ENCODE data around the gene MCEE. TPM values are rescaled to one million over a fixed set of nuclear protein-coding genes. Genes with fewer than 3 reads are reported as not detected.
"Not testable (repeated sequence)": the region's sequence is repeated elsewhere in the genome, so short reads cannot be mapped to it uniquely, and the experiment has no call there.

MCEE gene
- total RNA-seq: 10 to 100 TPM; 11.6 to 27.9 (median 16.4) TPM
- polyA plus RNA-seq: 10 to 100 TPM; 18.9 to 38.0 TPM
- total RNA-seq: 4.0 reads per million, percentile 21 among the genes with 10 or more reads in this experiment

GRCh38 chr2:71130152-71130904 lies at the start of gene MCEE, which contains the start of gene MPHOSPH10:
Gene MCEE, minus strand, starts transcription at chr2:71130229. Its CDS starts 10 bp downstream, at chr2:71130219.
Gene MPHOSPH10, plus strand, starts transcription at chr2:71130634. Its CDS starts 32 bp downstream, at chr2:71130666.
- Histone ChIP-seq H3K4me3 (ENCODE audit: low read length) (peak within 1 kb of the TSS; percentile 74), H3K27ac (ENCODE audit: low read depth, low read length) (peak within 1 kb of the TSS; percentile 87), H3K9me3 (ENCODE audit: control insufficient read depth in 2 of 3, low read length in 3 of 3) (no peaks in the 10 kb centered on the region), H3K27me3 (ENCODE audit: control insufficient read depth in 2 of 2, insufficient read depth in 2 of 2, low read length in 2 of 2) (no peaks in the 10 kb centered on the region), H3K36me3 (ENCODE audit: control insufficient read depth in 2 of 3, insufficient read depth in 3 of 3, low read length in 3 of 3) (peaks cover 4 to 19% (median 13%) of the 10 kb centered on the region in 3 experiments), H3K4me1 (ENCODE audit: control insufficient read depth in 2 of 2, insufficient read depth in 2 of 2, low read length in 2 of 2) (peaks cover 21 to 22% of the 10 kb centered on the region in 2 donors)
- ATAC-seq: peak; percentile 95
- peak; percentile 81 to 91 (median 89) for DNase-seq
- H3K27ac Mint-ChIP-seq: peak within 1 kb of the TSS in 1 of 9 donors; percentile 45
- no peaks in the 10 kb centered on the region for H3K9me3 Mint-ChIP-seq
- H3K36me3 Mint-ChIP-seq: peaks cover 0 to 10% (median 6%) of the 10 kb centered on the region in 5 donors
- ChIA-PET CTCF (interaction anchor here (0.8 to 1.9 kb wide), 2 partner anchors 60 to 97 kb away, joined by 4 to 5 read pairs; partner anchors contain the start of gene PAIP2B), POLR2A (interaction anchor here (0.5 to 6.0 kb wide), 13 partner anchors 9 to 837 kb away, joined by 3 to 114 read pairs (median 4); partner anchors contain the start of genes NAGK, PAIP2B, SNRPG and ZNF638)
- H3K4me3 Mint-ChIP-seq: no peak within 1 kb of the TSS
- H3K4me1 Mint-ChIP-seq: peaks cover 5 to 33% (median 26%) of the 10 kb centered on the region in 7 donors
- H3K27me3 Mint-ChIP-seq: no peaks in the 10 kb centered on the region
- intact Hi-C loops (cut with micrococcal nuclease): loop anchor here (1.0 to 5.0 kb wide), 12 partner anchors 30 to 1941 kb away; partner anchors contain the start of genes NAGK (in 2 of the 2), PAIP2B (in 2 of the 2), C2orf42 (in 1 of the 2) and FAM136A (in 1 of the 2)

GRCh38 chr2:71178836-71179235 lies 48.8 kb upstream of the MCEE start:
- H3K27me3 Mint-ChIP-seq; H3K36me3 ChIP-seq (ENCODE audit: control insufficient read depth in 2 of 3, insufficient read depth in 3 of 3, low read length in 3 of 3); H3K4me1 ChIP-seq (ENCODE audit: control insufficient read depth in 2 of 2, insufficient read depth in 2 of 2, low read length in 2 of 2); ATAC-seq; H3K27ac ChIP-seq (ENCODE audit: low read depth, low read length); CTCF ChIA-PET; intact Hi-C loops (cut with micrococcal nuclease); POLR2A ChIA-PET; DNase-seq; H3K9me3 Mint-ChIP-seq; H3K9me3 ChIP-seq (ENCODE audit: control insufficient read depth in 2 of 3, low read length in 3 of 3); H3K27me3 ChIP-seq (ENCODE audit: control insufficient read depth in 2 of 2, insufficient read depth in 2 of 2, low read length in 2 of 2); H3K4me3 ChIP-seq (ENCODE audit: low read length); H3K4me3 Mint-ChIP-seq; H3K36me3 Mint-ChIP-seq: not testable (repeated sequence)
- peaks cover 3 to 19% (median 16%) of the 10 kb centered on the region in 7 donors for H3K4me1 Mint-ChIP-seq
- H3K27ac Mint-ChIP-seq: peak overlapping the region in 1 of 9 donors; percentile 40

DNA sequence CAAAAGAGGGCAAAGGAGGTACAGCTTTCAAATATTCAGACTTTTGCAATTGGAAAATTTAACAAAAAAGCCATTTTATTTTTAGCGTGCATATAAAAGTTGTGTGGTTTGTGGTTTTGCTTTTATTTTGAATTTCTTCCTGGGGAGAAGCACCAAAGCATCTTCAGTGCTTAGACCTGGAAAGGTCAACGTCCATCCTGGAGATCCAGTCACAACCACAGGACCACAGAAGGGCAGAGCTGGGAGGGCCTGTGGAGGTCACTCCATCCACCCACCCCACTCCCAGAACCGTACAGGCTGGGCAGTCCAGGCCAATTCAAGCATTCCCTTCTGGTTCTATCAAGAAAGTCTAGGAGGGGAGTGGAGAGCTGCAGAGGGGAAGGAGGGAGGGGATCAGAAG lies 44.2 kb upstream of the MCEE start:
- DNase-seq (no peak), ATAC-seq (no peak)
- H3K36me3 ChIP-seq (ENCODE audit: control insufficient read depth in 2 of 3, insufficient read depth in 3 of 3, low read length in 3 of 3): no peaks in the 10 kb centered on the region
- Mint-ChIP-seq H3K27me3 (peaks cover 0 to 9% (median 8%) of the 10 kb centered on the region in 5 donors), H3K9me3 (no peaks in the 10 kb centered on the region), H3K36me3 (no peaks in the 10 kb centered on the region), H3K4me1 (peaks cover 0 to 17% (median 12%) of the 10 kb centered on the region in 7 donors), H3K27ac (no peak overlapping the region), H3K4me3 (peak overlapping the region in 1 of 10 donors; percentile 15)
- H3K27me3 ChIP-seq (ENCODE audit: control insufficient read depth in 2 of 2, insufficient read depth in 2 of 2, low read length in 2 of 2): no peaks in the 10 kb centered on the region
- peaks cover 0 to 9% of the 10 kb centered on the region in 2 donors for H3K4me1 ChIP-seq (ENCODE audit: control insufficient read depth in 2 of 2, insufficient read depth in 2 of 2, low read length in 2 of 2)
- H3K9me3 ChIP-seq (ENCODE audit: control insufficient read depth in 2 of 3, low read length in 3 of 3): no peaks in the 10 kb centered on the region
- POLR2A ChIA-PET: interaction anchor here (0.6 kb wide), 1 partner anchor 65 kb away, joined by 3 read pairs; no protein-coding TSS in a partner anchor
- no peak overlapping the region for H3K4me3 ChIP-seq (ENCODE audit: low read length)
- no peak overlapping the region for H3K27ac ChIP-seq (ENCODE audit: low read depth, low read length)
- intact Hi-C loops (cut with micrococcal nuclease): no loop called here
- CTCF ChIA-PET: no interaction called here

GRCh38 chr2:71173096-71173495 lies 43.1 kb upstream of the MCEE start:
- Histone ChIP-seq H3K4me1 (ENCODE audit: control insufficient read depth in 2 of 2, insufficient read depth in 2 of 2, low read length in 2 of 2) (peaks cover 0 to 9% of the 10 kb centered on the region in 2 donors), H3K36me3 (ENCODE audit: control insufficient read depth in 2 of 3, insufficient read depth in 3 of 3, low read length in 3 of 3) (no peaks in the 10 kb centered on the region), H3K4me3 (ENCODE audit: low read length) (no peak overlapping the region), H3K9me3 (ENCODE audit: control insufficient read depth in 2 of 3, low read length in 3 of 3) (no peaks in the 10 kb centered on the region), H3K27ac (ENCODE audit: low read depth, low read length) (no peak overlapping the region), H3K27me3 (ENCODE audit: control insufficient read depth in 2 of 2, insufficient read depth in 2 of 2, low read length in 2 of 2) (no peaks in the 10 kb centered on the region)
- no peak for ATAC-seq
- no peaks in the 10 kb centered on the region for H3K36me3 Mint-ChIP-seq
- H3K4me3 Mint-ChIP-seq: no peak overlapping the region
- intact Hi-C loops (cut with micrococcal nuclease): no loop called here
- CTCF ChIA-PET: no interaction called here
- no peak overlapping the region for H3K27ac Mint-ChIP-seq
- no peaks in the 10 kb centered on the region for H3K9me3 Mint-ChIP-seq
- POLR2A ChIA-PET: interaction anchor here (0.8 kb wide), 1 partner anchor 55 kb away, joined by 3 read pairs; no protein-coding TSS in a partner anchor
- no peak for DNase-seq
- peaks cover 0 to 9% (median 7%) of the 10 kb centered on the region in 5 donors for H3K27me3 Mint-ChIP-seq
- H3K4me1 Mint-ChIP-seq: peaks cover 0 to 17% (median 12%) of the 10 kb centered on the region in 7 donors

- Histone ChIP-seq H3K27ac (ENCODE audit: low read depth, low read length) (no peak overlapping the region), H3K4me3 (ENCODE audit: low read length) (no peak overlapping the region), H3K9me3 (ENCODE audit: control insufficient read depth in 2 of 3, low read length in 3 of 3) (no peaks in the 10 kb centered on the region), H3K36me3 (ENCODE audit: control insufficient read depth in 2 of 3, insufficient read depth in 3 of 3, low read length in 3 of 3) (no peaks in the 10 kb centered on the region), H3K27me3 (ENCODE audit: control insufficient read depth in 2 of 2, insufficient read depth in 2 of 2, low read length in 2 of 2) (no peaks in the 10 kb centered on the region), H3K4me1 (ENCODE audit: control insufficient read depth in 2 of 2, insufficient read depth in 2 of 2, low read length in 2 of 2) (no peaks in the 10 kb centered on the region)
- no peak overlapping the region for H3K4me3 Mint-ChIP-seq
- DNase-seq (no peak), ATAC-seq (no peak)
- intact Hi-C loops (cut with micrococcal nuclease): no loop called here
- H3K4me1 Mint-ChIP-seq: no peaks in the 10 kb centered on the region
- H3K27me3 Mint-ChIP-seq: peaks cover 0 to 14% (median 11%) of the 10 kb centered on the region in 5 donors
- CTCF ChIA-PET: no interaction called here
- no peaks in the 10 kb centered on the region for H3K36me3 Mint-ChIP-seq
- POLR2A ChIA-PET: no interaction called here
- no peak overlapping the region for H3K27ac Mint-ChIP-seq
- H3K9me3 Mint-ChIP-seq: no peaks in the 10 kb centered on the region
Observed at GRCh38 chr2:71166812-71167211, 36.8 kb upstream of the MCEE start.

- Histone ChIP-seq H3K27ac (ENCODE audit: low read depth, low read length) (no peak overlapping the region), H3K36me3 (ENCODE audit: control insufficient read depth in 2 of 3, insufficient read depth in 3 of 3, low read length in 3 of 3) (no peaks in the 10 kb centered on the region), H3K27me3 (ENCODE audit: control insufficient read depth in 2 of 2, insufficient read depth in 2 of 2, low read length in 2 of 2) (no peaks in the 10 kb centered on the region), H3K4me3 (ENCODE audit: low read length) (no peak overlapping the region), H3K9me3 (ENCODE audit: control insufficient read depth in 2 of 3, low read length in 3 of 3) (no peaks in the 10 kb centered on the region), H3K4me1 (ENCODE audit: control insufficient read depth in 2 of 2, insufficient read depth in 2 of 2, low read length in 2 of 2) (no peaks in the 10 kb centered on the region)
- Mint-ChIP-seq H3K27ac (peak overlapping the region in 1 of 9 donors; percentile 63), H3K4me1 (peaks cover 5 to 10% (median 7%) of the 10 kb centered on the region in 7 donors), H3K36me3 (no peaks in the 10 kb centered on the region), H3K4me3 (peak overlapping the region in 2 of 10 donors; percentile 47 to 65), H3K9me3 (no peaks in the 10 kb centered on the region), H3K27me3 (peaks cover 0 to 6% (median 4%) of the 10 kb centered on the region in 5 donors)
- peak; percentile 16 to 53 (median 47) for DNase-seq
- CTCF ChIA-PET: interaction anchor here (0.6 to 1.4 kb wide), 3 partner anchors 44 to 353 kb away, joined by 3 to 5 read pairs (median 4); no protein-coding TSS in a partner anchor
- POLR2A ChIA-PET: no interaction called here
- intact Hi-C loops (cut with micrococcal nuclease): loop anchor here (1.0 to 5.0 kb wide), 3 partner anchors 140 to 353 kb away; partner anchors contain the start of gene ZNF638 (in 1 of the 2)
- peak; percentile 83 for ATAC-seq
Observed at GRCh38 chr2:71157124-71157793, 27.2 kb upstream of the MCEE start.
